ENCODE measurements around the gene FMN1.

Gene FMN1

GRCh38 chr15:33094336-33094735 lies 100.2 kb downstream of the FMN1 start:
- no peak for TF ChIP-seq GATA2 (IDR thresholded peaks at IDR 0.05; ENCODE audit: low read depth, low read length)
- no peak for TF ChIP-seq GATA3 (IDR thresholded peaks at IDR 0.05; ENCODE audit: low read depth, low read length)

GRCh38 chr15:33093222-33093621 lies 101.3 kb downstream of the FMN1 start:
- no peak for TF ChIP-seq GATA2 (IDR thresholded peaks at IDR 0.05; ENCODE audit: low read depth, low read length)
- TF ChIP-seq GATA3 (IDR thresholded peaks at IDR 0.05; ENCODE audit: low read depth, low read length) = no peak

- no peak for TF ChIP-seq GATA2 (IDR thresholded peaks at IDR 0.05; ENCODE audit: low read depth, low read length)
- TF ChIP-seq GATA3 (IDR thresholded peaks at IDR 0.05; ENCODE audit: low read depth, low read length) = no peak
These were observed 102.4 kb downstream of the FMN1 start for GRCh38 chr15:33091983-33092693.

- TF ChIP-seq GATA2 (IDR thresholded peaks at IDR 0.05; ENCODE audit: low read depth, low read length) = no peak
- TF ChIP-seq GATA3 (IDR thresholded peaks at IDR 0.05; ENCODE audit: low read depth, low read length) = no peak
These were observed 104.4 kb downstream of the FMN1 start for GRCh38 chr15:33089878-33090757.

GRCh38 chr15:33089165-33089877 lies 105.2 kb downstream of the FMN1 start:
- TF ChIP-seq GATA3 (IDR thresholded peaks at IDR 0.05; ENCODE audit: low read depth, low read length) (no peak), GATA2 (IDR thresholded peaks at IDR 0.05; ENCODE audit: low read depth, low read length) (no peak)

- TF ChIP-seq GATA2 (IDR thresholded peaks at IDR 0.05; ENCODE audit: low read depth, low read length) = no peak
- no peak for TF ChIP-seq GATA3 (IDR thresholded peaks at IDR 0.05; ENCODE audit: low read depth, low read length)
These were observed 107.9 kb downstream of the FMN1 start for GRCh38 chr15:33086500-33087121.

- no peak for TF ChIP-seq GATA2 (IDR thresholded peaks at IDR 0.05; ENCODE audit: low read depth, low read length)
- TF ChIP-seq GATA3 (IDR thresholded peaks at IDR 0.05; ENCODE audit: low read depth, low read length) = no peak
These were observed 109.9 kb downstream of the FMN1 start for GRCh38 chr15:33084661-33085060.

- TF ChIP-seq GATA3 (IDR thresholded peaks at IDR 0.05; ENCODE audit: low read depth, low read length) = no peak
- TF ChIP-seq GATA2 (IDR thresholded peaks at IDR 0.05; ENCODE audit: low read depth, low read length) = no peak
These were observed 111.1 kb downstream of the FMN1 start for GRCh38 chr15:33083232-33084081.

- TF ChIP-seq GATA3 (IDR thresholded peaks at IDR 0.05; ENCODE audit: low read depth, low read length) (no peak), GATA2 (IDR thresholded peaks at IDR 0.05; ENCODE audit: low read depth, low read length) (no peak)
These were observed 114.5 kb downstream of the FMN1 start for GRCh38 chr15:33080006-33080405.

- no peak for TF ChIP-seq GATA2 (IDR thresholded peaks at IDR 0.05; ENCODE audit: low read depth, low read length)
- TF ChIP-seq GATA3 (IDR thresholded peaks at IDR 0.05; ENCODE audit: low read depth, low read length) = no peak
These were observed 115.9 kb downstream of the FMN1 start for GRCh38 chr15:33078607-33079006.

- TF ChIP-seq GATA3 (IDR thresholded peaks at IDR 0.05; ENCODE audit: low read depth, low read length) = no peak
- TF ChIP-seq GATA2 (IDR thresholded peaks at IDR 0.05; ENCODE audit: low read depth, low read length) = no peak
These were observed 117.6 kb downstream of the FMN1 start for GRCh38 chr15:33076937-33077336.

- TF ChIP-seq GATA3 (IDR thresholded peaks at IDR 0.05; ENCODE audit: low read depth, low read length) (no peak), GATA2 (IDR thresholded peaks at IDR 0.05; ENCODE audit: low read depth, low read length) (no peak)
These were observed 119.6 kb downstream of the FMN1 start for GRCh38 chr15:33074942-33075341.

GRCh38 chr15:33074212-33074611 lies 120.3 kb downstream of the FMN1 start:
- TF ChIP-seq GATA2 (IDR thresholded peaks at IDR 0.05; ENCODE audit: low read depth, low read length) (no peak), GATA3 (IDR thresholded peaks at IDR 0.05; ENCODE audit: low read depth, low read length) (no peak)

Data from SH-SY5Y (cell line).